ENCODE measurements around the gene DBF4B. TPM values are rescaled to one million over a fixed set of nuclear protein-coding genes. Genes with fewer than 3 reads are reported as not detected.

The DBF4B gene
- total and polyA plus RNA-seq, 2 of the 13 experiments (the other 11 are each of a cell fraction or from before 2014, with no cell fraction given): 11.7 to 13.2 TPM

- peak; percentile 89; the same call in 1 of the 2 replicates for TF ChIP-seq THAP9 (CRISPR knock-in tag; IDR thresholded peaks at IDR 0.05; ENCODE audit: borderline replicate concordance)
- peak; percentile 83; the same call in 1 of the 2 replicates for TF ChIP-seq ZNF580 (CRISPR knock-in tag; IDR thresholded peaks at IDR 0.05; ENCODE audit: borderline replicate concordance, low read depth)
- TF ChIP-seq ZBTB10 (CRISPR knock-in tag; IDR thresholded peaks at IDR 0.05; ENCODE audit: borderline replicate concordance): no peak
- TF ChIP-seq ETS1 (CRISPR knock-in tag; IDR thresholded peaks at IDR 0.05): peak; percentile 52; the same call in 1 of the 2 replicates
- no peak for TF ChIP-seq ZBTB1 (CRISPR knock-in tag; IDR thresholded peaks at IDR 0.05; ENCODE audit: borderline replicate concordance)
- TF ChIP-seq MAF1 (CRISPR knock-in tag; IDR thresholded peaks at IDR 0.05; ENCODE audit: borderline replicate concordance): no peak
- TF ChIP-seq RELA (CRISPR knock-in tag; IDR thresholded peaks at IDR 0.05): no peak
- TF ChIP-seq ZNF713 (CRISPR knock-in tag; IDR thresholded peaks at IDR 0.05): no peak
- TF ChIP-seq DMTF1 (CRISPR knock-in tag; IDR thresholded peaks at IDR 0.05): no peak
- TF ChIP-seq SP140L (CRISPR knock-in tag; IDR thresholded peaks at IDR 0.05; ENCODE audit: borderline replicate concordance): peak; percentile 93
- peak; percentile 88; the same call in 1 of the 2 replicates for TF ChIP-seq CBX5 (CRISPR knock-in tag; IDR thresholded peaks at IDR 0.05; ENCODE audit: borderline replicate concordance)
- peak; percentile 46; the same call in 1 of the 2 replicates for TF ChIP-seq KDM3A (CRISPR knock-in tag; IDR thresholded peaks at IDR 0.05; ENCODE audit: low read depth)
- peak; percentile 36 to 94; a peak in 2 of 4 replicates for TF ChIP-seq KLF16 (CRISPR knock-in tag; IDR thresholded peaks at IDR 0.05)
- 0 out of 2 replicates have a peak, but pooled peaks have one; percentile 25 for TF ChIP-seq ZKSCAN8 (CRISPR knock-in tag; IDR thresholded peaks at IDR 0.05; ENCODE audit: borderline replicate concordance)
- peak; percentile 93; the same call in 1 of the 2 replicates for TF ChIP-seq ZNF430 (CRISPR knock-in tag; IDR thresholded peaks at IDR 0.05)
- peak; percentile 80 for TF ChIP-seq HOXA3 (CRISPR knock-in tag; IDR thresholded peaks at IDR 0.05)
- TF ChIP-seq ZSCAN29 (CRISPR knock-in tag; conservative IDR thresholded peaks at IDR 0.05): 0 out of 2 replicates have a peak, but pooled peaks have one; percentile 54
Observed at GRCh38 chr17:44708401-44709263, at the start of gene DBF4B (continued).

Data from HepG2 (cell line).